CD14-positive monocyte (primary cell): ENCODE data around the gene SRSF4. TPM values are rescaled to one million over a fixed set of nuclear protein-coding genes. Genes with fewer than 3 reads are reported as not detected.

Experiments used
- DNase-seq, 3 donors: peaks; one replicate each; pipeline ENCODE4 v3.0.0-alpha.2; 2011 to 2022
- H2AFZ ChIP-seq: 2 replicates; pipeline ENCODE4 v1.6.0; 2012; ENCODE audit warnings: mild to moderate bottlenecking, low read depth, low read length, inconsistent platforms; ENCODE audit not compliant: insufficient read depth, poor library complexity, severe bottlenecking
- H3K27ac ChIP-seq, 2 donors: 1 replicate in 1 of 2; 2 replicates in 1 of 2; pipeline ENCODE4 v1.5.1; 2012 to 2013; ENCODE audit warnings: low read length in 2 of 2, control low read depth in 1 of 2, inconsistent platforms in 1 of 2, low read depth in 1 of 2, mild to moderate bottlenecking in 1 of 2
- H3K27me3 ChIP-seq, 2 donors: one replicate each; pipeline versions ENCODE4 v1.6.0 to v1.6.1; 2011 to 2013; ENCODE audit warnings: low read length in 2 of 2; ENCODE audit not compliant: control insufficient read depth in 2 of 2, insufficient read depth in 2 of 2
- H3K36me3 ChIP-seq, 2 donors: replicated peaks in 1 of 2; 1 replicate in 1 of 2; 2 replicates in 1 of 2; pipeline versions ENCODE4 v1.5.1 to v1.6.1; 2012 to 2013; ENCODE audit warnings: low read length in 2 of 2, control low read depth in 1 of 2, inconsistent platforms in 1 of 2, mild to moderate bottlenecking in 1 of 2; ENCODE audit not compliant: insufficient read depth in 2 of 2, control insufficient read depth in 1 of 2
- H3K4me1 ChIP-seq, 2 donors: 1 replicate in 1 of 2; 2 replicates in 1 of 2; pipeline versions ENCODE4 v1.5.1 to v1.6.1; 2012 to 2013; ENCODE audit warnings: low read length in 2 of 2, control low read depth in 1 of 2, inconsistent platforms in 1 of 2, mild to moderate bottlenecking in 1 of 2, moderate library complexity in 1 of 2; ENCODE audit not compliant: insufficient read depth in 2 of 2, control insufficient read depth in 1 of 2
- H3K4me2 ChIP-seq: replicated peaks from 2 replicates; pipeline ENCODE3; 2012; ENCODE audit warnings: low read length, moderate library complexity, mild to moderate bottlenecking; ENCODE audit not compliant: poor library complexity, severe bottlenecking; ENCODE audit errors: extremely low read depth
- H3K4me3 ChIP-seq, 3 experiments: fragments of 200-600 bp in 1 of 3; sonication (generic) in 1 of 3; replicated peaks in 1 of 3; 1 replicate in 2 of 3; 2 replicates in 1 of 3; pipeline ENCODE4 v1.5.1; 2011 to 2013; ENCODE audit warnings: low read length in 3 of 3, mild to moderate bottlenecking in 3 of 3, control low read depth in 2 of 3, low read depth in 2 of 3, inconsistent platforms in 1 of 3, moderate library complexity in 1 of 3
- H3K79me2 ChIP-seq: 2 replicates; pipeline ENCODE4 v1.6.0; 2012; ENCODE audit warnings: mild to moderate bottlenecking, control low read depth, inconsistent platforms, low read length, moderate library complexity; ENCODE audit not compliant: insufficient read depth
- H3K9ac ChIP-seq: 2 replicates; pipeline ENCODE4 v1.6.0; 2017; ENCODE audit warnings: low read length, mild to moderate bottlenecking; ENCODE audit not compliant: insufficient read depth, poor library complexity, severe bottlenecking
- H3K9me3 ChIP-seq, 2 donors: replicated peaks in 1 of 2; 1 replicate in 1 of 2; 2 replicates in 1 of 2; pipeline versions ENCODE4 v1.5.1 to v1.6.1; 2012 to 2013; ENCODE audit warnings: low read length in 2 of 2, control low read depth in 1 of 2; ENCODE audit not compliant: control insufficient read depth in 1 of 2, insufficient read depth in 1 of 2
- H4K20me1 ChIP-seq: 2 replicates; pipeline ENCODE4 v1.6.0; 2012; ENCODE audit warnings: mild to moderate bottlenecking, low read length, control low read depth, moderate library complexity; ENCODE audit not compliant: insufficient read depth
- H3K27ac Mint-ChIP-seq, 7 donors: one replicate each; pipeline ENCODE4 v1.8.0; 2020; ENCODE audit warnings: mild to moderate bottlenecking in 7 of 7, mixed read lengths in 7 of 7, moderate library complexity in 6 of 7, inconsistent platforms in 2 of 7
- H3K27me3 Mint-ChIP-seq, 3 donors: one replicate each; pipeline ENCODE4 v1.8.0; 2021 to 2022; ENCODE audit warnings: low read depth in 3 of 3, mild to moderate bottlenecking in 3 of 3, mixed read lengths in 3 of 3, moderate library complexity in 3 of 3, inconsistent platforms in 1 of 3
- H3K36me3 Mint-ChIP-seq, 2 donors: one replicate each; pipeline ENCODE4 v1.8.0; 2020; ENCODE audit warnings: mixed read lengths in 2 of 2, inconsistent platforms in 1 of 2, mild to moderate bottlenecking in 1 of 2
- H3K4me1 Mint-ChIP-seq: one replicate; pipeline ENCODE4 v1.8.0; 2020; ENCODE audit warnings: mild to moderate bottlenecking, mixed read lengths
- H3K4me3 Mint-ChIP-seq, 2 donors: one replicate each; pipeline ENCODE4 v1.8.0; 2020; ENCODE audit warnings: mild to moderate bottlenecking in 2 of 2, mixed read lengths in 2 of 2, moderate library complexity in 1 of 2
- H3K9me3 Mint-ChIP-seq, 7 donors: one replicate each; pipeline ENCODE4 v1.8.0; 2020 to 2022; ENCODE audit warnings: mixed read lengths in 7 of 7, mild to moderate bottlenecking in 6 of 7, moderate library complexity in 6 of 7, inconsistent platforms in 2 of 7
- WGBS: methylation state at CpG from one replicate; pipeline ENCODE4 v1.1.5; 2013; ENCODE audit warnings: missing lambda C conversion rate; ENCODE audit not compliant: insufficient coverage; 5-methylcytosine and 5-hydroxymethylcytosine counted together
- intact Hi-C, 2 donors: fragments of 100-400 bp; cut with micrococcal nuclease; formaldehyde crosslinking; loops; one replicate each; pipeline versions ENCODE4 v1.15.0 to v1.15.1; 2023
- polyA plus RNA-seq, 3 donors: library from polyadenylated mRNA; depleted of rRNA in 1 of 3; unstranded in 2 of 3; stranded (reverse) in 1 of 3; fragments of 300-500 nt in 2 of 3; fragments of >200 nt in 1 of 3; fragmentation: Illumina TruSeq in 2 of 3; gene quantifications; 1 replicate in 2 of 3; 2 replicates in 1 of 3; pipeline ENCODE4 v1.2.3, GENCODE V29; 2012 to 2021
- TF ChIP-seq, protein P1 (sequence below): fragments of 200-600 bp; IDR thresholded peaks from one replicate; pipeline ENCODE4 v1.8.0; 2022; ENCODE audit warnings: antibody characterized with exemption, mild to moderate bottlenecking

The SRSF4 gene
- polyA plus RNA-seq, 3 donors, result 38.4 to 66.8 (median 55.5) TPM

DNA sequence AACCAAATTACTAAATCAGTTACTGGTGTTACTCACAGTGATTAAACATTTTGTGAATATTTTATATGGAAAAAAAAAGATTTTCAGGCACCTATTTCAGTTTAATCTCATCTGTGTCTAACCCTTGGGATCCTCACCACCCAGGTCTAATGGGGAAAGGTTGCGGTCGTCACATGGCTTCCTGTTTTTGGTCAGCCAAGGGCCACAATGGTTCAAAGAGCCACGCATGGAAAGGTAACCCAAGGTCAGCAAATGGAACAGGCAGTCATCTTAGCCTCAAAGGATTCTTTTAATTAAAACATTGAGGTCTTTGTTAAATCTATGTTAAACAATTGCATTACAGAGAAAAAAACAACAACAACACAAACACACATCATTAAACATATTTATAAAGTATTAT, 21.9 kb downstream of the SRSF4 start:
- Mint-ChIP-seq H3K27me3 (peaks cover 0 to 2% (median 0%) of the 10 kb centered on the region in 3 donors), H3K9me3 (peaks cover 0 to 1% (median 0%) of the 10 kb centered on the region in 7 donors), H3K36me3 (peaks cover 57 to 75% of the 10 kb centered on the region in 2 donors), H3K27ac (peak overlapping the region in 2 of 7 donors; percentile 53 to 74), H3K4me1 (peaks cover 2% of the 10 kb centered on the region), H3K4me3 (no peak overlapping the region)
- H3K9ac ChIP-seq, result no peak overlapping the region
- peaks cover 76 to 94% of the 10 kb centered on the region in 2 donors for H3K36me3 ChIP-seq
- no peak for DNase-seq
- no peak overlapping the region for H3K27ac ChIP-seq
- TF ChIP-seq, protein P1, sequence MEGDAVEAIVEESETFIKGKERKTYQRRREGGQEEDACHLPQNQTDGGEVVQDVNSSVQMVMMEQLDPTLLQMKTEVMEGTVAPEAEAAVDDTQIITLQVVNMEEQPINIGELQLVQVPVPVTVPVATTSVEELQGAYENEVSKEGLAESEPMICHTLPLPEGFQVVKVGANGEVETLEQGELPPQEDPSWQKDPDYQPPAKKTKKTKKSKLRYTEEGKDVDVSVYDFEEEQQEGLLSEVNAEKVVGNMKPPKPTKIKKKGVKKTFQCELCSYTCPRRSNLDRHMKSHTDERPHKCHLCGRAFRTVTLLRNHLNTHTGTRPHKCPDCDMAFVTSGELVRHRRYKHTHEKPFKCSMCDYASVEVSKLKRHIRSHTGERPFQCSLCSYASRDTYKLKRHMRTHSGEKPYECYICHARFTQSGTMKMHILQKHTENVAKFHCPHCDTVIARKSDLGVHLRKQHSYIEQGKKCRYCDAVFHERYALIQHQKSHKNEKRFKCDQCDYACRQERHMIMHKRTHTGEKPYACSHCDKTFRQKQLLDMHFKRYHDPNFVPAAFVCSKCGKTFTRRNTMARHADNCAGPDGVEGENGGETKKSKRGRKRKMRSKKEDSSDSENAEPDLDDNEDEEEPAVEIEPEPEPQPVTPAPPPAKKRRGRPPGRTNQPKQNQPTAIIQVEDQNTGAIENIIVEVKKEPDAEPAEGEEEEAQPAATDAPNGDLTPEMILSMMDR, result no peak
- H3K27me3 ChIP-seq, result no peaks in the 10 kb centered on the region
- no peak overlapping the region for H2AFZ ChIP-seq
- no peak overlapping the region for H3K4me3 ChIP-seq
- WGBS, result no CpG with 5 or more reads among the region's 3 CpGs
- H4K20me1 ChIP-seq, result peaks cover 100% of the 10 kb centered on the region
- H3K9me3 ChIP-seq, result no peaks in the 10 kb centered on the region
- intact Hi-C loops, result no loop called here
- no peak overlapping the region for H3K4me2 ChIP-seq
- peaks cover 49% of the 10 kb centered on the region for H3K79me2 ChIP-seq
- no peaks in the 10 kb centered on the region for H3K4me1 ChIP-seq

DNA sequence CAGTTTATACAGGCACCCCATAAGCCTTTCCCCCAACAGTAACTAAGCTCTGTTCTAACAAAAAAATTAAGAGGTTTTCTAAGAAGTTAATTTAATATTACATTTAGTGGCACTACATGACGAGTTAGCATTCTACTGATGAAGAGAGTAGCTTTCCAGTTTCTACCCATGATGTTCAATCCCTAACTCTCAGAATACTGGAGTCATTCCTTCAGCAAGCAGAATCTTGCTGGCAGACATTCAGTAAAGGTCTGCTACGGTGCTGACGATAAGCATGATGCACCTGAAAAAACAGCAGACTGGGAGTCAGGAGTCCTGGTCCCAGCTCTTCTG, 24.5 kb downstream of the SRSF4 start:
- Mint-ChIP-seq H3K27ac (no peak overlapping the region), H3K36me3 (peaks cover 68 to 78% of the 10 kb centered on the region in 2 donors), H3K4me1 (no peaks in the 10 kb centered on the region), H3K9me3 (peaks cover 0 to 1% (median 0%) of the 10 kb centered on the region in 7 donors), H3K4me3 (no peak overlapping the region), H3K27me3 (peaks cover 0 to 2% (median 0%) of the 10 kb centered on the region in 3 donors)
- TF ChIP-seq, protein P1, result no peak
- Histone ChIP-seq H3K36me3 (peaks cover 83 to 94% of the 10 kb centered on the region in 2 donors), H2AFZ (no peak overlapping the region), H3K4me1 (no peaks in the 10 kb centered on the region), H3K4me2 (no peak overlapping the region), H3K27ac (no peak overlapping the region), H3K4me3 (no peak overlapping the region), H3K9ac (no peak overlapping the region), H3K79me2 (peaks cover 24% of the 10 kb centered on the region), H3K27me3 (no peaks in the 10 kb centered on the region), H4K20me1 (peaks cover 94% of the 10 kb centered on the region), H3K9me3 (no peaks in the 10 kb centered on the region)
- 100% methylated on average over 2 of the region's 3 CpGs for WGBS
- intact Hi-C loops, result no loop called here
- DNase-seq, result no peak
